Measurements from ENCODE around the gene CLEC4C. TPM values are rescaled to one million over a fixed set of nuclear protein-coding genes. Genes with fewer than 3 reads are reported as not detected.

The CLEC4C gene
- total and polyA plus RNA-seq, 2 donors (not counting 1 experiment from before 2014, with no cell fraction given): not detected

- Histone ChIP-seq H3K4me2 (ENCODE audit: extremely low read depth, insufficient read depth, low read length) (no peak overlapping the region), H3K9ac (ENCODE audit: insufficient read depth, low read length) (no peak overlapping the region), H3K9me3 (ENCODE audit: control insufficient read depth, insufficient read depth, low read depth, low read length) (no peaks in the 10 kb centered on the region), H2AFZ (ENCODE audit: low read length) (no peak overlapping the region), H3K36me3 (ENCODE audit: control insufficient read depth, insufficient read depth, low read length) (no peaks in the 10 kb centered on the region), H3K4me1 (ENCODE audit: control insufficient read depth, extremely low read depth, insufficient read depth, low read length) (no peaks in the 10 kb centered on the region), H3K4me3 (replicated peaks in 1 of 4; ENCODE audit: control extremely low read depth in 1 of 4, insufficient read depth in 1 of 4, low read depth in 3 of 4, low read length in 4 of 4) (no peak overlapping the region), H4K20me1 (ENCODE audit: control insufficient read depth, extremely low read depth, insufficient read depth, low read length) (no peaks in the 10 kb centered on the region), H3K79me2 (ENCODE audit: control insufficient read depth, insufficient read depth, low read length) (no peaks in the 10 kb centered on the region), H3K27ac (ENCODE audit: insufficient read depth, low read length) (no peak overlapping the region), H3K27me3 (ENCODE audit: control insufficient read depth, insufficient read depth, low read length) (no peaks in the 10 kb centered on the region)
- TF ChIP-seq CTCF (conservative IDR thresholded peaks at IDR 0.05 in 1 of 2, IDR thresholded peaks at IDR 0.05 in 1 of 2; ENCODE audit: low read depth in 1 of 2, low read length in 2 of 2) (no peak), EZH2 (IDR thresholded peaks at IDR 0.05; ENCODE audit: low read length, missing control alignments) (no peak)
- no peak for DNase-seq (ENCODE audit: low read depth in 2 of 2)
Measured at GRCh38 chr12:7751394-7751793, 4.2 kb upstream of the CLEC4C start.

DNA sequence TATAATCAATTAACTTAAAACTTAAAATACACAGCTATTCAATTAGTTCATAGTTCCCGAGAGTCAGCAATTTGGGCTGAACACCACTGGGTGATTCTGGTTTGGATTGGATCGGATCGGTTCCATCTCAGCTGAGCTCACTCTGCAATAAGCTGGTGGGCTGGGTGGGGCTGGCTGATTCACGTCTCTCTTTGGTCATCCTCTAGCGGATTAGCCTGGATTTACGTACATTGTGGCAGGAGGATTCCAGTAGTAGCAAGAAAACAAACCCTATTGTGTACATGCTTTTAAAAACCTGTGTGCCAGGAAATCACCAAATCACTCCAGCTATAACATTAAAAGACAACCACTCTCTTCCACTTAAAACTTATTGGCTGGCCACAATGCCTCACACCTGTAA, 3.2 kb upstream of the CLEC4C start:
- Histone ChIP-seq H3K79me2 (ENCODE audit: control insufficient read depth, insufficient read depth, low read length) (no peaks in the 10 kb centered on the region), H4K20me1 (ENCODE audit: control insufficient read depth, extremely low read depth, insufficient read depth, low read length) (no peaks in the 10 kb centered on the region), H3K4me3 (replicated peaks in 1 of 4; ENCODE audit: control extremely low read depth in 1 of 4, insufficient read depth in 1 of 4, low read depth in 3 of 4, low read length in 4 of 4) (no peak overlapping the region), H3K9me3 (ENCODE audit: control insufficient read depth, insufficient read depth, low read depth, low read length) (no peaks in the 10 kb centered on the region), H3K27ac (ENCODE audit: insufficient read depth, low read length) (no peak overlapping the region), H2AFZ (ENCODE audit: low read length) (no peak overlapping the region), H3K9ac (ENCODE audit: insufficient read depth, low read length) (no peak overlapping the region), H3K4me2 (ENCODE audit: extremely low read depth, insufficient read depth, low read length) (no peak overlapping the region), H3K27me3 (ENCODE audit: control insufficient read depth, insufficient read depth, low read length) (no peaks in the 10 kb centered on the region), H3K36me3 (ENCODE audit: control insufficient read depth, insufficient read depth, low read length) (no peaks in the 10 kb centered on the region), H3K4me1 (ENCODE audit: control insufficient read depth, extremely low read depth, insufficient read depth, low read length) (no peaks in the 10 kb centered on the region)
- no peak for DNase-seq (ENCODE audit: low read depth in 2 of 2)
- no peak for TF ChIP-seq CTCF (conservative IDR thresholded peaks at IDR 0.05 in 1 of 2, IDR thresholded peaks at IDR 0.05 in 1 of 2; ENCODE audit: low read depth in 1 of 2, low read length in 2 of 2)
- no peak for TF ChIP-seq EZH2 (IDR thresholded peaks at IDR 0.05; ENCODE audit: low read length, missing control alignments)

GRCh38 chr12:7749442-7749841, 2.3 kb upstream of the CLEC4C start:
- Histone ChIP-seq H3K79me2 (ENCODE audit: control insufficient read depth, insufficient read depth, low read length) (no peaks in the 10 kb centered on the region), H2AFZ (ENCODE audit: low read length) (no peak overlapping the region), H3K36me3 (ENCODE audit: control insufficient read depth, insufficient read depth, low read length) (no peaks in the 10 kb centered on the region), H3K4me3 (replicated peaks in 1 of 4; ENCODE audit: control extremely low read depth in 1 of 4, insufficient read depth in 1 of 4, low read depth in 3 of 4, low read length in 4 of 4) (no peak overlapping the region), H4K20me1 (ENCODE audit: control insufficient read depth, extremely low read depth, insufficient read depth, low read length) (no peaks in the 10 kb centered on the region), H3K9ac (ENCODE audit: insufficient read depth, low read length) (no peak overlapping the region), H3K4me1 (ENCODE audit: control insufficient read depth, extremely low read depth, insufficient read depth, low read length) (no peaks in the 10 kb centered on the region), H3K27ac (ENCODE audit: insufficient read depth, low read length) (no peak overlapping the region), H3K4me2 (ENCODE audit: extremely low read depth, insufficient read depth, low read length) (no peak overlapping the region), H3K27me3 (ENCODE audit: control insufficient read depth, insufficient read depth, low read length) (no peaks in the 10 kb centered on the region), H3K9me3 (ENCODE audit: control insufficient read depth, insufficient read depth, low read depth, low read length) (no peaks in the 10 kb centered on the region)
- no peak for TF ChIP-seq CTCF (conservative IDR thresholded peaks at IDR 0.05 in 1 of 2, IDR thresholded peaks at IDR 0.05 in 1 of 2; ENCODE audit: low read depth in 1 of 2, low read length in 2 of 2)
- TF ChIP-seq EZH2 (IDR thresholded peaks at IDR 0.05; ENCODE audit: low read length, missing control alignments): no peak
- no peak for DNase-seq (ENCODE audit: low read depth in 2 of 2)
